Heart left ventricle (tissue), 16 donors: ENCODE data around the gene TAF4B. TPM values are rescaled to one million over a fixed set of nuclear protein-coding genes. Genes with fewer than 3 reads are reported as not detected.
"Not testable (repeated sequence)": the region's sequence is repeated elsewhere in the genome, so short reads cannot be mapped to it uniquely, and the experiment has no call there.

Source experiments
- ATAC-seq, 4 donors: fragments of 200-7000 bp; cut with Tn5 transposase; one replicate each; pipeline ENCODE4 v1.9.1; 2020 to 2022; ENCODE audit warnings: moderate library complexity in 4 of 4, mild to moderate bottlenecking in 3 of 4, moderate number of reproducible peaks in 1 of 4
- DNase-seq, 5 donors: peaks; one replicate each; pipeline ENCODE4 v3.0.0-alpha.2; 2020
- H3K27ac ChIP-seq, 12 donors: fragments of 200-600 bp; sonication (generic) in 4 of 12; one replicate each; pipeline versions ENCODE4 v1.5.0 to v1.8.0; 2016 to 2022; ENCODE audit warnings: mild to moderate bottlenecking in 2 of 12
- H3K27me3 ChIP-seq, 9 donors: fragments of 200-600 bp; sonication (generic) in 2 of 9; one replicate each; pipeline versions ENCODE4 v1.5.1 to v1.8.0; 2016 to 2022; ENCODE audit warnings: mild to moderate bottlenecking in 3 of 9
- H3K36me3 ChIP-seq, 9 donors: fragments of 200-600 bp; sonication (generic) in 2 of 9; one replicate each; pipeline versions ENCODE4 v1.5.0 to v1.8.0; 2018 to 2022; ENCODE audit warnings: mild to moderate bottlenecking in 2 of 9
- H3K4me1 ChIP-seq, 12 donors: fragments of 200-600 bp; sonication (generic) in 4 of 12; one replicate each; pipeline versions ENCODE4 v1.5.0 to v1.8.0; 2016 to 2022; ENCODE audit warnings: mild to moderate bottlenecking in 3 of 12
- H3K4me3 ChIP-seq, 12 donors: fragments of 200-600 bp; sonication (generic) in 4 of 12; one replicate each; pipeline versions ENCODE4 v1.5.0 to v1.8.0; 2017 to 2022; ENCODE audit warnings: mild to moderate bottlenecking in 9 of 12, moderate library complexity in 4 of 12
- H3K9me3 ChIP-seq, 12 donors: fragments of 200-600 bp; sonication (generic) in 4 of 12; one replicate each; pipeline versions ENCODE4 v1.5.0 to v1.8.0; 2016 to 2022; ENCODE audit warnings: mild to moderate bottlenecking in 1 of 12
- POLR2A ChIP-seq, 2 donors: fragments of 450-650 bp; IDR thresholded peaks; one replicate each; pipeline ENCODE4 v1.6.1; 2017; ENCODE audit warnings: antibody characterized with exemption in 2 of 2, mild to moderate bottlenecking in 2 of 2, moderate library complexity in 2 of 2
- WGBS, 4 donors: extraction: QIAGEN DNeasy Blood & Tissue Kit in 2 of 4; methylation state at CpG; one replicate each; pipeline versions ENCODE4 v1.1.5 to v1.1.7; 2013 to 2018; 5-methylcytosine and 5-hydroxymethylcytosine counted together
- intact Hi-C, 10 donors: fragments of 100-400 bp; cut with DNase I; formaldehyde crosslinking; loops; one replicate each; pipeline versions ENCODE4 v1.11.1 to v1.14.2; 2022
- polyA plus RNA-seq, 2 donors: library from polyadenylated mRNA; stranded (reverse); fragments of 200-250 nt; gene quantifications; one replicate each; pipeline ENCODE4 v1.2.3, GENCODE V29; 2013
- total RNA-seq, 9 donors: library from RNA; depleted of rRNA in 2 of 9; stranded (reverse); fragments of >200 nt in 2 of 9; fragmentation: NEBNext Ultra II Directional in 3 of 9; extraction: Animal tissue kit (Norgen Biotek cat#: 25700) in 3 of 9; gene quantifications; one replicate each; pipeline versions ENCODE4 v1.1.0 to v1.2.4, GENCODE V29; 2016 to 2023
- TF ChIP-seq, protein P1 (sequence below), 12 donors: fragments of 200-600 bp; sonication (generic) in 4 of 12; IDR thresholded peaks; one replicate each; pipeline versions ENCODE4 v1.5.0 to v1.8.0; 2018 to 2022; ENCODE audit warnings: antibody characterized with exemption in 12 of 12, mild to moderate bottlenecking in 5 of 12
- donor health status: ischemic (EF 13 %, LVEDD 7.1; RV severe dilation, severe dysfunction).
- donor health status: healthy with polysubstance abuse.
- donor health status: DM: no; HTN: yes; CAD: no.
- donor health status: DM: no; HTN: no; CAD: no.
- donor health status: ischemic (EF 25% LVEDD 6.9; RV normal size, moderate dysfunction).
- donor health status: ischemic (EF 25% LVEDD 5.7; RV mildly dilated, moderate dysfunction).
- donor health status: healthy.
- donor health status: DM: yes; HTN: yes; CAD: no.
- donor health status: ischemic (EF 35%, LVEDD 5.7; RV mildly dilated, moderate dysfunction).
- donor health status: nonischemic (EF 11% LVEDD 7.7; RV severe dilation, severe dysfunction).
- donor health status: DM: yes; HTN: yes; CAD: no.
- donor health status: PGD.
- donor health status: ischemic (EF 29% LVEDD 5.4; RV normal size, mild dysfunction).
- donor health status: nonischemic (EF 23%, LVEDD 6.1; RV moderate dilation, normal function).

The TAF4B gene
- total and polyA plus RNA-seq, 11 donors = 0.38 to 3.6 (median 1.6) TPM

DNA sequence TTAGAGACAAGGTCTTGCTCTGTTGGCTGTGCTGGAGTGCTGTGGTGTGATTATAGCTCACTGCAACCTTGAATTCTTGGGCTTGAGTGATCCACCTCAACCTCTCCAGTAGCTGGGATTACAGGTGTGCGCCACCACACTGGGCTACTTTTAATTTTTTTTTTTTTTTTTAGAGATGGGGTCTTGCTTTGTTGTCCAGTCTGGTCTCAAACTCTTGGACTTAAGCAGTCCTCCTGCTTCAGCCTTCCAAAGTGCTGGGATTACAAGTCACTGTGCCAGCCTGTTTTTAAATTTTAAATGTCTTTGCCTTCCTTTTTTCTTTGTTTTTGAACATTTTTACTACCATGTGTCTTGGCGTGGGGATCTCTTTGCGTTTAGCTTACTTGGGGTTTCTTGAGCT, 32.5 kb downstream of the TAF4B start:
- H3K9me3 ChIP-seq = peaks cover 0 to 6% (median 0%) of the 10 kb centered on the region in 12 donors
- ATAC-seq (no peak), DNase-seq (no peak)
- WGBS, 4 donors = 95 to 98% (median 97%) methylated on average over 3 of the region's 3 CpGs
- H3K27ac ChIP-seq = no peak overlapping the region
- H3K36me3 ChIP-seq = no peaks in the 10 kb centered on the region
- no peaks in the 10 kb centered on the region for H3K4me1 ChIP-seq
- no peak overlapping the region for H3K4me3 ChIP-seq
- intact Hi-C loops = no loop called here
- no peaks in the 10 kb centered on the region for H3K27me3 ChIP-seq
- no peak for TF ChIP-seq POLR2A (IDR thresholded peaks at IDR 0.05)
- TF ChIP-seq, protein P1, sequence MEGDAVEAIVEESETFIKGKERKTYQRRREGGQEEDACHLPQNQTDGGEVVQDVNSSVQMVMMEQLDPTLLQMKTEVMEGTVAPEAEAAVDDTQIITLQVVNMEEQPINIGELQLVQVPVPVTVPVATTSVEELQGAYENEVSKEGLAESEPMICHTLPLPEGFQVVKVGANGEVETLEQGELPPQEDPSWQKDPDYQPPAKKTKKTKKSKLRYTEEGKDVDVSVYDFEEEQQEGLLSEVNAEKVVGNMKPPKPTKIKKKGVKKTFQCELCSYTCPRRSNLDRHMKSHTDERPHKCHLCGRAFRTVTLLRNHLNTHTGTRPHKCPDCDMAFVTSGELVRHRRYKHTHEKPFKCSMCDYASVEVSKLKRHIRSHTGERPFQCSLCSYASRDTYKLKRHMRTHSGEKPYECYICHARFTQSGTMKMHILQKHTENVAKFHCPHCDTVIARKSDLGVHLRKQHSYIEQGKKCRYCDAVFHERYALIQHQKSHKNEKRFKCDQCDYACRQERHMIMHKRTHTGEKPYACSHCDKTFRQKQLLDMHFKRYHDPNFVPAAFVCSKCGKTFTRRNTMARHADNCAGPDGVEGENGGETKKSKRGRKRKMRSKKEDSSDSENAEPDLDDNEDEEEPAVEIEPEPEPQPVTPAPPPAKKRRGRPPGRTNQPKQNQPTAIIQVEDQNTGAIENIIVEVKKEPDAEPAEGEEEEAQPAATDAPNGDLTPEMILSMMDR (IDR thresholded peaks at IDR 0.05) = no peak

DNA sequence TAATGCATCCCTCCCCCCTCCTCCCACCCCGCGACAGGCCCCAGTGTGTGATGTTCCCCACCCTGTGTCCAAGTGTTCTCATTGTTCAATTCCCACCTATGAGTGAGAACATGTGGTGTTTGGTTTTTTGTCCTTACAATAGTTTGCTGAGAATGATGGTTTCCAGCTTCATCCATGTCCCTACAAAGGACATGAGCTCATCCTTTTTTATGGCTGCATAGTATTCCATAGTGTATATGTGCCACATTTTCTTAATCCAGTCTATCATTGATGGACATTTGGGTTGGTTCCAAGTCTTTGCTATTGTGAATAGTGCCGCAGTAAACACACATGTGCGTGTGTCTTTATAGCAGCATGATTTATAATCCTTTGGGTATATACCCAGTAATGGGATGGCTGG, 33.2 kb downstream of the TAF4B start:
- H3K9me3 ChIP-seq, H3K36me3 ChIP-seq, H3K4me3 ChIP-seq, H3K27ac ChIP-seq, DNase-seq, H3K4me1 ChIP-seq, intact Hi-C loops, H3K27me3 ChIP-seq, ATAC-seq: not testable (repeated sequence)
- WGBS, 4 donors = 91 to 94% (median 93%) methylated on average over 2 to 4 of the region's 4 CpGs

DNA sequence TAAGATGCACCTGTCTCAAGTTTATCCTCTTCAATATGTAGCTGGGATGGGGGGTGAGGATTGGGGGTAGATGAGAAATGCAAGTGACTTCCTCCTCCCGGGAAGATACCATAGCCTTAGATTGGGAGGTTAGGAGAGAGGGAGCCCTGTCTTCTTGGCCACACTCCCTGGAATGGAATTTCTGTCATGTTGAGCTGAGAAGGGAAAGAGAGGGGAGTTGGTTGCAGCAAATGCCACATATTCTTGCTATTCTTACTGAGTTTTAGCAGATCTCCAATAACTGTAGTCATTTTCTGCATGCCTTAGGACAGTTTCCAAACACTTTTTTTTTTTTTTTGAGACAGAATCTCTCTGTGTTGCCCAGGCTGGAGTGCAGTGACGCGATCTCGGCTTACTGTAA, 35.9 kb downstream of the TAF4B start:
- WGBS, 4 donors = 75 to 88% (median 86%) methylated on average over 4 of the region's 4 CpGs
- intact Hi-C loops = loop anchor here in 1 of 10 donors (10.0 kb wide), 1 partner anchor 67 kb away; no protein-coding TSS in a partner anchor
- no peaks in the 10 kb centered on the region for H3K27me3 ChIP-seq
- no peak overlapping the region for H3K4me3 ChIP-seq
- no peaks in the 10 kb centered on the region for H3K4me1 ChIP-seq
- peaks cover 0 to 6% (median 0%) of the 10 kb centered on the region in 12 donors for H3K9me3 ChIP-seq
- H3K27ac ChIP-seq = no peak overlapping the region
- no peak for TF ChIP-seq POLR2A (IDR thresholded peaks at IDR 0.05)
- TF ChIP-seq, protein P1 (IDR thresholded peaks at IDR 0.05) = no peak
- ATAC-seq = no peak
- DNase-seq = no peak
- H3K36me3 ChIP-seq = no peaks in the 10 kb centered on the region

DNA sequence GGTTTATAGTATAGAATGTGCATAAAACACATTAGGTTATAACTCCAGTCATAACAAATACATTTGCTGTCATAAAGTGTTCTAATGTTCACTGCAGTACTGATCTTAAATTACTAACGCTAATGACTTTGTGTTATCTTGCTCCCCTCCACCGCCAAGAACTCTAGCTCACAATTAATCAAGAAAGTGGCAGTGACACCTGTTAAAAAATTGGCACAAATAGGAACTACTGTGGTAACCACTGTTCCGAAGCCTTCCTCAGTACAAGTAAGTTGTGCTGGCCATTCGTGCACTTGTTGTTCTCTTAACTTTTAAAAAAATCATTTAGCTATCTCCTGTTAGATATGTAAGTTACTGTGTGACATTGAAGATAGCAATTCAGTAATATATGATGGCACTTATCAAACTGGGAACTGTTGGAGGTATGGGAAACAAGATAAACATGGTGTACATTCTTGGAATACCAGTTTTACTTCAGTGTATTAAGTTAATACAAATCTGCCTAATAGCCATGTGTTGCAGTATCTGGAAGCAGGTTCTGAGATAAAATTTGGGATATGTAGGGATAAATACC, 41.2 kb downstream of the TAF4B start:
- Histone ChIP-seq H3K4me3 (no peak overlapping the region), H3K36me3 (peaks cover 0 to 10% (median 0%) of the 10 kb centered on the region in 9 donors), H3K4me1 (no peaks in the 10 kb centered on the region), H3K27ac (no peak overlapping the region), H3K9me3 (no peaks in the 10 kb centered on the region), H3K27me3 (no peaks in the 10 kb centered on the region)
- ATAC-seq (no peak), DNase-seq (no peak)
- intact Hi-C loops = loop anchor here in 1 of 10 donors (10.0 kb wide), 1 partner anchor 73 kb away; no protein-coding TSS in a partner anchor
- TF ChIP-seq, protein P1 (IDR thresholded peaks at IDR 0.05) = no peak
- TF ChIP-seq POLR2A (IDR thresholded peaks at IDR 0.05) = no peak
- WGBS, 4 donors = 68 to 79% (median 71%) methylated on average over 4 of the region's 4 CpGs

DNA sequence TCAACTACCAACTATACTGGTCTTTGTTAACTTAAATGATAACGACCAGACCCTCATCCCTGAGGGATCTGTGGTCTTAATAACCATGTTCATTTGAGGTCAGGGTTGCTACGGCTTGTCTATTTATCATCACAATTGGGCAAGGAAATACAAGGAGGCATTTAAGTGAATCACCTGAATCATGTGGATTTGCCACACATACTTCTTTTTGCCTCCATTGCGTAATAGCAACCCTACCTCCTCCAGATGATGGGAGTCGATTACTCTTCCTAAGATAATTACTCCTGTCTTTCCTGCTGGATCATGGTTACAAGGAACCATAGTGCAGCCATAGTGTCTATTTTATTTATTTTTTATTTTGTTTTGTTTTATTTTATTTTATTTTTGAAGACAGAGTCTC, 42.2 kb downstream of the TAF4B start:
- Histone ChIP-seq H3K9me3 (no peaks in the 10 kb centered on the region), H3K4me3 (no peak overlapping the region), H3K36me3 (peaks cover 0 to 10% (median 0%) of the 10 kb centered on the region in 9 donors), H3K4me1 (no peaks in the 10 kb centered on the region), H3K27ac (no peak overlapping the region), H3K27me3 (no peaks in the 10 kb centered on the region)
- no peak for ATAC-seq
- 91 to 95% (median 94%) methylated on average over 4 of the region's 4 CpGs for WGBS, 4 donors
- intact Hi-C loops = loop anchor here in 1 of 10 donors (10.0 kb wide), 1 partner anchor 74 kb away; no protein-coding TSS in a partner anchor
- no peak for TF ChIP-seq POLR2A (IDR thresholded peaks at IDR 0.05)
- TF ChIP-seq, protein P1 (IDR thresholded peaks at IDR 0.05) = no peak
- DNase-seq = no peak
